Mesendoderm (in vitro differentiated cells): ENCODE measurements around the gene HOXD11.

Experiments
- DNase-seq: peaks from one replicate; pipeline ENCODE4 v3.0.0; 2013
- H2AK5ac ChIP-seq: 2 replicates; pipeline ENCODE4 v1.6.1; 2013; ENCODE audit warnings: low read length, inconsistent platforms
- H2BK120ac ChIP-seq: 2 replicates; pipeline ENCODE4 v1.6.1; 2013; ENCODE audit warnings: low read depth, mild to moderate bottlenecking, low read length, moderate library complexity, mixed read lengths
- H2BK15ac ChIP-seq: replicated peaks from 2 replicates; pipeline ENCODE4 v1.6.1; 2013; ENCODE audit warnings: low read depth, mild to moderate bottlenecking, moderate library complexity
- H2BK5ac ChIP-seq: 2 replicates; pipeline ENCODE4 v1.6.1; 2013; ENCODE audit warnings: low read length, inconsistent platforms
- H3K18ac ChIP-seq: 2 replicates; pipeline ENCODE4 v1.6.1; 2013; ENCODE audit warnings: mild to moderate bottlenecking, low read length, mixed read lengths
- H3K23ac ChIP-seq: one replicate; pipeline ENCODE4 v1.6.1; 2013; ENCODE audit warnings: low read length
- H3K27ac ChIP-seq: 2 replicates; pipeline ENCODE4 v1.5.1; 2013; ENCODE audit warnings: low read depth, mild to moderate bottlenecking, inconsistent platforms, low read length, moderate library complexity
- H3K27me3 ChIP-seq: 2 replicates; pipeline ENCODE4 v1.6.1; 2013; ENCODE audit warnings: low read length, control low read depth, mild to moderate bottlenecking, inconsistent platforms; ENCODE audit not compliant: insufficient read depth, poor library complexity
- H3K36me3 ChIP-seq: 2 replicates; pipeline ENCODE4 v1.6.1; 2013; ENCODE audit warnings: low read length, inconsistent platforms; ENCODE audit not compliant: control insufficient read depth, insufficient read depth
- H3K4ac ChIP-seq: one replicate; pipeline ENCODE4 v1.6.1; 2013; ENCODE audit warnings: low read depth, mild to moderate bottlenecking, low read length, moderate library complexity
- H3K4me1 ChIP-seq: 2 replicates; pipeline ENCODE4 v1.6.1; 2013; ENCODE audit warnings: low read depth, low read length, inconsistent platforms; ENCODE audit not compliant: control insufficient read depth
- H3K4me2 ChIP-seq: 2 replicates; pipeline ENCODE4 v1.6.1; 2013; ENCODE audit warnings: low read length
- H3K4me3 ChIP-seq: 2 replicates; pipeline ENCODE4 v1.5.1; 2013; ENCODE audit warnings: mild to moderate bottlenecking, low read length
- H3K56ac ChIP-seq: one replicate; pipeline ENCODE4 v1.6.1; 2013; ENCODE audit warnings: low read length
- H3K79me1 ChIP-seq: 2 replicates; pipeline ENCODE4 v1.6.1; 2013; ENCODE audit warnings: low read length, inconsistent platforms
- H3K79me2 ChIP-seq: 2 replicates; pipeline ENCODE4 v1.6.1; 2013; ENCODE audit warnings: mild to moderate bottlenecking, low read length; ENCODE audit not compliant: control insufficient read depth, insufficient read depth
- H3K9ac ChIP-seq: 2 replicates; pipeline ENCODE4 v1.6.1; 2013; ENCODE audit warnings: low read length, inconsistent platforms
- H4K5ac ChIP-seq: one replicate; pipeline ENCODE4 v1.6.1; 2013; ENCODE audit warnings: low read length
- H4K8ac ChIP-seq: one replicate; pipeline ENCODE4 v1.6.1; 2013; ENCODE audit warnings: low read depth, mild to moderate bottlenecking, control low read depth, low read length, moderate library complexity
- WGBS: extraction: QIAGEN DNeasy Blood & Tissue Kit; methylation state at CpG from one replicate; pipeline ENCODE4 v1.1.7; 2013; ENCODE audit warnings: low lambda C conversion rate, missing lambda C conversion rate; ENCODE audit not compliant: insufficient coverage; ENCODE audit errors: extremely low coverage; 5-methylcytosine and 5-hydroxymethylcytosine counted together

The HOXD11 gene

GRCh38 chr2:176092270-176093144 is 14.6 kb upstream of the HOXD11 start, which contains the start of gene HOXD13:
HOXD13 (plus strand) TSS chr2:176092721; CDS start chr2:176092891, 170 bp downstream.
- Histone ChIP-seq H3K36me3 (no peaks in the 10 kb centered on the region), H2BK120ac (no peak within 1 kb of the TSS), H3K4me3 (no peak within 1 kb of the TSS), H3K27me3 (peaks cover 63% of the 10 kb centered on the region), H2BK15ac (no peak within 1 kb of the TSS), H3K56ac (peak within 1 kb of the TSS; percentile 56), H3K27ac (no peak within 1 kb of the TSS), H3K79me1 (no peaks in the 10 kb centered on the region), H2BK5ac (no peak within 1 kb of the TSS), H4K8ac (no peak within 1 kb of the TSS), H3K23ac (peak within 1 kb of the TSS; percentile 54), H3K4ac (no peak within 1 kb of the TSS), H3K18ac (no peak within 1 kb of the TSS), H3K79me2 (no peaks in the 10 kb centered on the region), H2AK5ac (no peak within 1 kb of the TSS), H3K9ac (peak within 1 kb of the TSS; percentile 24), H4K5ac (no peak within 1 kb of the TSS), H3K4me2 (peak within 1 kb of the TSS; percentile 60), H3K4me1 (peaks cover 6% of the 10 kb centered on the region)
- no CpG with 5 or more reads among the region's 95 CpGs for WGBS
- DNase-seq = peak; percentile 77

DNA sequence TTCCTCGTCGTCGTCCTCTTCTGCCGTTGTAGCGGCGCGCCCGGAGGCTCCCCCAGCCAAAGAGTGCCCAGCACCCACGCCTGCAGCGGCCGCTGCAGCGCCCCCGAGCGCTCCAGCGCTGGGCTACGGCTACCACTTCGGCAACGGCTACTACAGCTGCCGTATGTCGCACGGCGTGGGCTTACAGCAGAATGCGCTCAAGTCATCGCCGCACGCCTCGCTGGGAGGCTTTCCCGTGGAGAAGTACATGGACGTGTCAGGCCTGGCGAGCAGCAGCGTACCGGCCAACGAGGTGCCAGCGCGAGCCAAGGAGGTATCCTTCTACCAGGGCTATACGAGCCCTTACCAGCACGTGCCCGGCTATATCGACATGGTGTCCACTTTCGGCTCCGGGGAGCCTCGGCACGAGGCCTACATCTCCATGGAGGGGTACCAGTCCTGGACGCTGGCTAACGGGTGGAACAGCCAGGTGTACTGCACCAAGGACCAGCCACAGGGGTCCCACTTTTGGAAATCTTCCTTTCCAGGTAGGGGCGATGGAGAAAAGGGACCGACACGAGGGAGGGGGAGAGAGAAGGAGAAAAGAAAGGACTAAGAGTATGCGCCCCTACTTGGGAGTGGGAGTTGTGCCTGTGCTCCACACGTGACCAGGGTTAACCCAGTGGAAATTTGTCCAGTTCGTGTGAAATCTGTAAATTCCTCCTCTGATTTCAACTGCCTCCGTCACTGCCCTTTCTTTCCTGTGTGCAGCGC is 13.8 kb upstream of the HOXD11 start:
- H3K4me3 ChIP-seq = no peak overlapping the region
- no peak overlapping the region for H3K27ac ChIP-seq
- H3K79me1 ChIP-seq = no peaks in the 10 kb centered on the region
- no CpG with 5 or more reads among the region's 53 CpGs for WGBS
- H3K4me2 ChIP-seq = peak overlapping the region; percentile 60
- no peaks in the 10 kb centered on the region for H3K79me2 ChIP-seq
- H2BK15ac ChIP-seq = no peak overlapping the region
- H4K8ac ChIP-seq = no peak overlapping the region
- H3K27me3 ChIP-seq = peaks cover 64% of the 10 kb centered on the region
- H4K5ac ChIP-seq = no peak overlapping the region
- peak overlapping the region; percentile 54 for H3K23ac ChIP-seq
- no peak overlapping the region for H3K18ac ChIP-seq
- H3K56ac ChIP-seq = peak overlapping the region; percentile 56
- no peak overlapping the region for H2BK5ac ChIP-seq
- H3K4me1 ChIP-seq = peaks cover 7% of the 10 kb centered on the region
- no peak overlapping the region for H2AK5ac ChIP-seq
- no peak overlapping the region for H3K4ac ChIP-seq
- H2BK120ac ChIP-seq = no peak overlapping the region
- peak; percentile 48 for DNase-seq
- H3K9ac ChIP-seq = peak overlapping the region; percentile 24
- H3K36me3 ChIP-seq = no peaks in the 10 kb centered on the region

DNA sequence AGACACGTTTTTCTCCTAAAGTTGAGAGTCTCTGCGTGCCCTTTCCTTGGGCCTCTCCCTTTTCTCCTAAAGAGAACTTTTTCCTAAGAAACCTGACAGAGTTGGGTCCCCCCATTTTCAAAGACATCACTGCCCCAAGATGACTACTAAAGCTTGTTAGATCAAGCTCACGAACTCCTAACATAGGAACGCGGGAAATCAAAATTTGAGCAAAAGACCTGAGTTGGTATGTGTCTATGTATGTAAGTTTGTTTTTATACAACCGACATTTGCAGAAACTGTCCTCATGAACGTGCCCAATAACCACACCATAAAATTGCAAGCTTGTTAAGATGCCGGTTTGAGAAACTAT is 13.2 kb upstream of the HOXD11 start:
- no peaks in the 10 kb centered on the region for H3K79me1 ChIP-seq
- H3K4me2 ChIP-seq = no peak overlapping the region
- H4K8ac ChIP-seq = no peak overlapping the region
- H3K18ac ChIP-seq = no peak overlapping the region
- no peaks in the 10 kb centered on the region for H3K79me2 ChIP-seq
- no peaks in the 10 kb centered on the region for H3K36me3 ChIP-seq
- no peak overlapping the region for H2BK120ac ChIP-seq
- H3K4me1 ChIP-seq = peaks cover 7% of the 10 kb centered on the region
- no peak overlapping the region for H3K9ac ChIP-seq
- H2AK5ac ChIP-seq = no peak overlapping the region
- H3K23ac ChIP-seq = peak overlapping the region; percentile 18
- no peak overlapping the region for H3K56ac ChIP-seq
- no peak overlapping the region for H2BK5ac ChIP-seq
- H3K27me3 ChIP-seq = peaks cover 66% of the 10 kb centered on the region
- no peak for DNase-seq
- no peak overlapping the region for H4K5ac ChIP-seq
- no peak overlapping the region for H3K27ac ChIP-seq
- WGBS = no CpG with 5 or more reads among the region's 8 CpGs
- H3K4ac ChIP-seq = no peak overlapping the region
- H3K4me3 ChIP-seq = no peak overlapping the region
- no peak overlapping the region for H2BK15ac ChIP-seq

DNA sequence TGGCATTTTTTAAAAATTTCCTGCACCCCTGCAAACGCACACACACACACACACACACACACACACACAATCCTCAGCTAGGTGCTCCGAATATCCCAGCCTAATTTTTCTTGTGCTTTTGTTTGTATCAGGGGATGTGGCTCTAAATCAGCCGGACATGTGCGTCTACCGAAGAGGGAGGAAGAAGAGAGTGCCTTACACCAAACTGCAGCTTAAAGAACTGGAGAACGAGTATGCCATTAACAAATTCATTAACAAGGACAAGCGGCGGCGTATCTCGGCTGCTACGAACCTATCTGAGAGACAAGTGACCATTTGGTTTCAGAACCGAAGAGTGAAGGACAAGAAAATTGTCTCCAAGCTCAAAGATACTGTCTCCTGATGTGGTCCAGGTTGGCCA is 12.7 kb upstream of the HOXD11 start:
- H3K56ac ChIP-seq = no peak overlapping the region
- no CpG with 5 or more reads among the region's 12 CpGs for WGBS
- H2AK5ac ChIP-seq = no peak overlapping the region
- no peak overlapping the region for H2BK15ac ChIP-seq
- no peak overlapping the region for H3K18ac ChIP-seq
- no peak for DNase-seq
- H3K36me3 ChIP-seq = no peaks in the 10 kb centered on the region
- peaks cover 7% of the 10 kb centered on the region for H3K4me1 ChIP-seq
- H3K27me3 ChIP-seq = peaks cover 66% of the 10 kb centered on the region
- H3K79me1 ChIP-seq = no peaks in the 10 kb centered on the region
- H2BK120ac ChIP-seq = no peak overlapping the region
- no peak overlapping the region for H3K4ac ChIP-seq
- no peaks in the 10 kb centered on the region for H3K79me2 ChIP-seq
- H3K4me3 ChIP-seq = no peak overlapping the region
- no peak overlapping the region for H3K23ac ChIP-seq
- no peak overlapping the region for H4K8ac ChIP-seq
- no peak overlapping the region for H2BK5ac ChIP-seq
- H4K5ac ChIP-seq = no peak overlapping the region
- H3K9ac ChIP-seq = no peak overlapping the region
- H3K4me2 ChIP-seq = no peak overlapping the region
- no peak overlapping the region for H3K27ac ChIP-seq

GRCh38 chr2:176095421-176095820 is 11.7 kb upstream of the HOXD11 start:
- H3K56ac ChIP-seq = no peak overlapping the region
- H3K4me2 ChIP-seq = no peak overlapping the region
- H2BK15ac ChIP-seq = no peak overlapping the region
- no CpG with 5 or more reads among the region's 5 CpGs for whole genome bisulfite sequencing
- H3K79me2 ChIP-seq = no peaks in the 10 kb centered on the region
- H3K27me3 ChIP-seq = peaks cover 67% of the 10 kb centered on the region
- no peak overlapping the region for H3K9ac ChIP-seq
- no peak overlapping the region for H2AK5ac ChIP-seq
- no peak overlapping the region for H3K18ac ChIP-seq
- no peak overlapping the region for H3K4me3 ChIP-seq
- no peak overlapping the region for H2BK5ac ChIP-seq
- H3K4me1 ChIP-seq = peaks cover 7% of the 10 kb centered on the region
- no peak overlapping the region for H4K5ac ChIP-seq
- H3K23ac ChIP-seq = no peak overlapping the region
- no peak overlapping the region for H4K8ac ChIP-seq
- H3K79me1 ChIP-seq = no peaks in the 10 kb centered on the region
- no peak overlapping the region for H2BK120ac ChIP-seq
- no peaks in the 10 kb centered on the region for H3K36me3 ChIP-seq
- H3K4ac ChIP-seq = no peak overlapping the region
- no peak for DNase-seq
- H3K27ac ChIP-seq = no peak overlapping the region
